HG02763 (cell line): Measurements from ENCODE around the gene ZFYVE21.

Experiments used
- ATAC-seq: cut with Tn5 transposase; IDR thresholded peaks from one replicate; pipeline ENCODE4 v1.9.1; 2021; ENCODE audit warnings: mild to moderate bottlenecking, moderate library complexity; ENCODE audit not compliant: unreplicated experiment

ZFYVE21 gene

GRCh38 chr14:103735815-103736545 lies 20.4 kb downstream of the ZFYVE21 start:
- ATAC-seq = no peak

GRCh38 chr14:103736546-103737431 lies 21.2 kb downstream of the ZFYVE21 start:
- ATAC-seq = no peak

GRCh38 chr14:103737432-103738045 lies 21.9 kb downstream of the ZFYVE21 start:
- ATAC-seq = no peak

GRCh38 chr14:103738166-103738565 lies 22.6 kb downstream of the ZFYVE21 start:
- no peak for ATAC-seq

- no peak for ATAC-seq
Observed at GRCh38 chr14:103738701-103739451, 23.3 kb downstream of the ZFYVE21 start.

- ATAC-seq = no peak
Observed at GRCh38 chr14:103739466-103739792, 23.8 kb downstream of the ZFYVE21 start.

- ATAC-seq = no peak
Observed at GRCh38 chr14:103739793-103740501, 24.3 kb downstream of the ZFYVE21 start.

GRCh38 chr14:103740991-103741689 lies 25.5 kb downstream of the ZFYVE21 start:
- no peak for ATAC-seq

- no peak for ATAC-seq
Observed at GRCh38 chr14:103741876-103742275, 26.3 kb downstream of the ZFYVE21 start.

GRCh38 chr14:103742499-103743255 lies 27.1 kb downstream of the ZFYVE21 start:
- ATAC-seq = no peak

GRCh38 chr14:103743691-103744090 lies 28.1 kb downstream of the ZFYVE21 start:
- no peak for ATAC-seq

GRCh38 chr14:103744621-103745395 lies 29.2 kb downstream of the ZFYVE21 start:
- no peak for ATAC-seq

- ATAC-seq = no peak
Observed at GRCh38 chr14:103745424-103745823, 29.8 kb downstream of the ZFYVE21 start.

- no peak for ATAC-seq
Observed at GRCh38 chr14:103746701-103747100, 31.1 kb downstream of the ZFYVE21 start.

GRCh38 chr14:103748534-103748857 lies 32.9 kb downstream of the ZFYVE21 start:
- no peak for ATAC-seq

GRCh38 chr14:103749452-103749851 lies 33.8 kb downstream of the ZFYVE21 start:
- ATAC-seq = no peak

- no peak for ATAC-seq
Observed at GRCh38 chr14:103749860-103750259, 34.2 kb downstream of the ZFYVE21 start.

GRCh38 chr14:103753774-103754173 lies 38.2 kb downstream of the ZFYVE21 start:
- ATAC-seq = no peak
